ENCODE measurements around the gene COPG1.

Gene COPG1

GRCh38 chr3:129315998-129316247 lies 66.5 kb downstream of the COPG1 start:
- no peak for DNase-seq

DNA sequence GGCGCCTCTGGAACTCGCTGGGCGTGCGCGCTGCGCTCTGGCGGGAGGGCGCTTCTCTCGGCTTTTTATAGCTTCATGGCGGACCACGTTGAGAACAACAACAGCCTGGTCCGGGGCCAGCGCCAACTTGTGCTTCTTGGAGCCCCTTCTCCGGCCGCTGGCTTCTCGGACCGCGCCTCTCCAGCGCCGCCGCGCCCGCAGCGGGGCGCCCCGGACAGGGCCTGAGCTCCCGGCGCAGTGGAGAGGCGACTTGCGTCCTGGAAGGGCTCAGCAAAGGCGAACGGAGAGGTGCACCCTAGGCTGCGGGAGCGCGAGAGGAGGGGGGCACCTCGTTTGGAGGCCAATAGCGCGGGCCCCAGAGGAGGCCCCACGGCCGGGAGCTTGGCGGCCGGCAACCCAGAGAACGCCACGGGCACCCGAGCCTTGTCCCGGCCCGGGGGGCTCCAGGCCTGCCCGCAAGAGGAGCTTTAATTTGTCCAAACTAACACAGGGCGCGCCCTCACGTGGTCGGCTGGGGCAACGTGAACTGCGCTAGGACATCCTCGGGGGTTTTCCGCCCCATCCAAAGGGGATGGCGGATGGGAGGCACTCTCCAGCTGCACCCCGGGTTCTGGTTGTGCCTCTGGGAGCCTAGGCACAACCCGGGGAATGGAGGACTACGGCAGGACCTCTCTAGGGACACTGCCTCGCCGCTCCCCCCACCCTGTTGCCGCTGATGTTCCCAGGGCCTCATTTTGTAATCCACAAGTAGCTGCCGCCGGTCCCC lies 67.0 kb downstream of the COPG1 start:
- peak; percentile 92 for DNase-seq

- DNase-seq = peak; percentile 47
Measured at GRCh38 chr3:129317014-129317771, 67.8 kb downstream of the COPG1 start.

- DNase-seq = no peak
Measured at GRCh38 chr3:129317848-129318247, 68.4 kb downstream of the COPG1 start.

DNA sequence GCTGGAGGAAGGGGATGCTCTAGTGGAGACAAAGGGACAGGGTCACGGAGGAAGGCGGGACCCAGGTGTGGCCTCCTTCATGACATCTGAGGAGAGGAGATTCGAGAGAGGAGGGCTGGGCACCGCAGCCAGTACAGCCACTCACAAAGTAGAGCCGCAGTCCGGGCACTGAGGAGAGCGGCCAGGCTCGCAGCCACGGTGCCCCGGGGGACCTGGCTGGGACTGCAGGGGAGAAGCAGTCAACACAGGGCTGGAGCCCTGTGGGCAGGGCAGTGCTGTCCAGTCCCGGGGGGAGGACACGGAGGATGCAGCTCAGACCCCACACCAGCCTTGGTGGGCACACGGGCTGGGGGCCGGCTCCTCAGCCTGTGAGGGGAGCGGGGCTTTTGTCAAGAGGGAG lies 69.5 kb downstream of the COPG1 start:
- DNase-seq = no peak

- DNase-seq = no peak
Measured at GRCh38 chr3:129320261-129320660, 70.9 kb downstream of the COPG1 start.

GRCh38 chr3:129320825-129321487 lies 71.5 kb downstream of the COPG1 start:
- DNase-seq = no peak

DNA sequence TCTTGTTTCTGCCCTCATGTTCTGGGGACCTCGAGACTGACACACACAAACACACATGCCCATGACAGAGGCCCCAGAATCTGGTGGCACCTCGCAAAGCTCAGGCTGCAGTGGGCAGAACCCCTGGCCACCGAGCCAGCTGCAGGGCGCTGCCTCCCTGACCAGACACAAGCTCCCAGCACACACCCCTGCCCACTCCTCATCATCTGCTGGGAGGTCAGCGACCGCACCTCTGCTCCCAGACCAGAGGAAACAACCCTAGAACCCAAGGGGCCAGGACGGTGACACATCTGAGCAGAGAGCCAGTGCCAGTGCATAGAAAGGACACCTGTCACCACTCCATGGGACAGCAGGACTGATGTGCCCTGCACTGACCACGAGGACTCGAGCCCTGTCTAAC lies 72.5 kb downstream of the COPG1 start:
- no peak for DNase-seq

DNA sequence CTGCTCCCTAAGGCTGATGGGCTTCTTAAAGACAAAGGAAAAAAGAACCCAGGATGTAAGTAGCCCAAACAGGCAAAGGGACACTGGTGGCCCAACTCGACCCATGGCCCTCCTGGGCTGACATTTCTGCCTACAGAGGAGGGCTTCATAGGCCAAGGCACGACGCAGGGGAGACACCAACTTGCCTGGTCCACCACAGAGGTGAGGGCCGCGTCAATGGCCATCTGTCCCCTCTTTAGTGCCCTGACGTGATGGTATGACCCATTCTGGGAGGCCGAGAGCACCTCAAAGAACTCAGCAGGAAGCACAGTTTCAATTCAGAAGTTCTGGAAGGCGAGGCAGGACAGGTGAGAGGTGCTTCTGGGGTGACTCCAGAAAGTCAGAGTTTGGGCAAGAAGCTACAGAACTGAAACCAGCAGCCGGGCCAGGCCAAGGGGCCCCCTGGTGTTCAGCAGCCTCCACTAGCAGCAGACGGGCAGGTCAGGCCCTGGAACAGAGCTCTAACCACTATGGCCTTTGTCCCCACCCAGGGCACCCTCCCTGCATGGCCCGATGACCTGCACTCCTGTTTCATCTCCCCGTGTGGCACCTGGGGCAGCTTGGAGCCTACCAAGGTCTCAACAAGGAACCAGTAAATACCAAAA lies 74.4 kb downstream of the COPG1 start:
- DNase-seq = no peak

- no peak for DNase-seq
Measured at GRCh38 chr3:129324855-129325254, 75.4 kb downstream of the COPG1 start.

DNA sequence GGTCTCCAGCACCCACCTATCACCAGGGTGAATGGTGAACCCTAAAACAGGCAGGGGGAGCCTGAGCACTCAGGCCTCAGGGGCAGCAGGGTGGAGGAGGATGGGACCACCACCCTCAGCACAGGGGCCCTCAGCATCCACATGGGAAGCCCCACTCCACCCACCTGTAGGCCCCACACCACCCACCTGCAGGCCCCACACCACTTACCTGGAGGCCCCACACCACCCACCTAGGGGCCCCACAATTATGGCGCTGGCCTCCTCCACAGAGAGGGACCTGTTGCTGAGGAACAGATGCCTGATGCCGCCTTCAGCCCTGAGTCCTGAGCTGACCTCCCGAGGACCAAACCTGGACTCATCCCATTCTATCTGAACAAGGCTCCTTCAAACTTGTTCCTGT lies 76.0 kb downstream of the COPG1 start:
- DNase-seq = no peak

DNA sequence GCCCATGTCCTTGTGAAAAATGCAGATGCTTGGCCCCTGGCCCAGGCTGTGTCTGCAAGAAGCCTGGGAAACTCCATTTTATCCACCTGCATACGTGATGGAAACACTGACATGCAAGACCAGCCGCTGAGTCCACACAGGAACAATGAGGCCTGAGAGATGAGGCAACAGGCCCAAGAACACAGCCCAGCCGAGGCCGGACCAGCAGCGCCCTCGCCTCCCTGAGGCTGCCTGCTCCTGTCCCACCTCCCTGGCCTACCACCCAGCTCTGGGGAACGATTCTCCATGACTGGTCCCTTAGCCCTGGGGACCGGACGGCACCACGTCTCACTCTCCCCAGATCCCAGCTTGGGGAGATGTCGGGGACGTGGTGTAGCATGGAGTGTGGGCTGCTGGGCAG lies 76.7 kb downstream of the COPG1 start:
- DNase-seq = no peak

DNA sequence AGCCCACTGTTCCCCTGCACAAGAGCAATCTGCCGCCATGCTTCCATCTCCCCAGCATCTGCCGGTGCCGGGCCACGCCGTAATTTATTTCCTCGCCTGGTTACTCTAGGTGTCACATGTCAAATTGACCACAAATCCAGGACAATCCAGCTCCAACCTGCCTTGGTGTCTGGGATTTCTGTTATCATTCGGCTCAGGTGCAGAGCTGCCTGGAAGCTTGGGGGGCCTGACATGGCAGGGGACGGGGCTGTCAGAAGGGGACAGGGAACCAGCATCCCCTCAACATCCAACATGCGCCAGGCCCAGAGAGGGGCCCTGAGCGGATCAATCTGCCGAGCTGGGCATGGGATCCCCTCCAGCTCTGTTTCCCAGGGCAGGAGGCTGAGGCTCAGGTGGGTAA lies 77.2 kb downstream of the COPG1 start:
- no peak for DNase-seq

Measured in femur (tissue), 1 donor.